Measurements from ENCODE around the gene GDF7.

The GDF7 gene

GRCh38 chr2:20669562-20670314 is 2.8 kb downstream of the GDF7 start:
- no peak for TF ChIP-seq CTCF (IDR thresholded peaks at IDR 0.05; ENCODE audit: control insufficient read depth, extremely low read depth, insufficient read depth)
- no peak for DNase-seq (ENCODE audit: low read depth)
- H3K4me3 ChIP-seq (ENCODE audit: low read depth, low read length) = no peak overlapping the region

- TF ChIP-seq CTCF (IDR thresholded peaks at IDR 0.05; ENCODE audit: control insufficient read depth, extremely low read depth, insufficient read depth) = no peak
- no peak overlapping the region for H3K4me3 ChIP-seq (ENCODE audit: low read depth, low read length)
- DNase-seq (ENCODE audit: low read depth) = no peak
These were observed 3.5 kb downstream of the GDF7 start for GRCh38 chr2:20670315-20671035.

GRCh38 chr2:20671036-20671735 is 4.2 kb downstream of the GDF7 start:
- TF ChIP-seq CTCF (IDR thresholded peaks at IDR 0.05; ENCODE audit: control insufficient read depth, extremely low read depth, insufficient read depth) = no peak
- no peak for DNase-seq (ENCODE audit: low read depth)
- H3K4me3 ChIP-seq (ENCODE audit: low read depth, low read length) = no peak overlapping the region

- no peak overlapping the region for H3K4me3 ChIP-seq (ENCODE audit: low read depth, low read length)
- no peak for DNase-seq (ENCODE audit: low read depth)
- TF ChIP-seq CTCF (IDR thresholded peaks at IDR 0.05; ENCODE audit: control insufficient read depth, extremely low read depth, insufficient read depth) = no peak
These were observed 4.8 kb downstream of the GDF7 start for GRCh38 chr2:20671736-20672080.

- no peak for DNase-seq (ENCODE audit: low read depth)
- TF ChIP-seq CTCF (IDR thresholded peaks at IDR 0.05; ENCODE audit: control insufficient read depth, extremely low read depth, insufficient read depth) = no peak
- H3K4me3 ChIP-seq (ENCODE audit: low read depth, low read length) = no peak overlapping the region
These were observed 5.4 kb downstream of the GDF7 start for GRCh38 chr2:20672201-20672951.

GRCh38 chr2:20673686-20674308 is 6.9 kb downstream of the GDF7 start:
- DNase-seq (ENCODE audit: low read depth) = no peak
- H3K4me3 ChIP-seq (ENCODE audit: low read depth, low read length) = no peak overlapping the region
- no peak for TF ChIP-seq CTCF (IDR thresholded peaks at IDR 0.05; ENCODE audit: control insufficient read depth, extremely low read depth, insufficient read depth)
